GM23338 (cell line): Measurements from ENCODE around the gene ST14. TPM values are rescaled to one million over a fixed set of nuclear protein-coding genes. Genes with fewer than 3 reads are reported as not detected.

ENCODE experiments used
- ATAC-seq: fragments of 200-7000 bp; cut with Tn5 transposase; 3 replicates; pipeline ENCODE4 v1.9.1; 2020
- DNase-seq: peaks from one replicate; pipeline ENCODE4 v3.0.0-alpha.2; 2015; ENCODE audit warnings: low spot score
- H2AFZ ChIP-seq: fragments of 200-600 bp; sonication (generic); 2 replicates; pipeline ENCODE4 v1.8.0; 2016; ENCODE audit warnings: antibody characterized with exemption, mild to moderate bottlenecking, moderate library complexity
- H3F3A ChIP-seq: fragments of 200-600 bp; sonication (generic); replicated peaks from 2 replicates; pipeline ENCODE4 v1.8.0; 2017; ENCODE audit warnings: antibody characterized with exemption, mixed run types, low read depth
- H3K27ac ChIP-seq: fragments of 200-600 bp; sonication (generic); 2 replicates; pipeline ENCODE4 v1.6.1; 2016; ENCODE audit warnings: low read depth
- H3K27me3 ChIP-seq: fragments of 200-600 bp; sonication (generic); 2 replicates; pipeline ENCODE4 v1.8.0; 2016; ENCODE audit warnings: mild to moderate bottlenecking, mixed run types, moderate library complexity; ENCODE audit not compliant: insufficient read depth
- H3K36me3 ChIP-seq: fragments of 200-600 bp; sonication (generic); 2 replicates; pipeline ENCODE4 v1.8.0; 2016; ENCODE audit warnings: mild to moderate bottlenecking; ENCODE audit not compliant: insufficient read depth
- H3K4me1 ChIP-seq: fragments of 200-600 bp; sonication (generic); 2 replicates; pipeline ENCODE4 v1.8.0; 2016; ENCODE audit warnings: mild to moderate bottlenecking, moderate library complexity; ENCODE audit not compliant: insufficient read depth
- H3K4me2 ChIP-seq: fragments of 200-600 bp; sonication (generic); 2 replicates; pipeline ENCODE4 v1.7.1; 2017; ENCODE audit warnings: mixed run types
- H3K4me3 ChIP-seq: fragments of 200-600 bp; sonication (generic); 2 replicates; pipeline ENCODE4 v1.6.1; 2016; ENCODE audit warnings: mixed run types
- H3K79me2 ChIP-seq: fragments of 200-600 bp; sonication (generic); replicated peaks from 2 replicates; pipeline ENCODE4 v1.8.0; 2017; ENCODE audit warnings: mild to moderate bottlenecking; ENCODE audit not compliant: insufficient read depth
- H3K9me2 ChIP-seq: fragments of 200-600 bp; sonication (generic); 2 replicates; pipeline ENCODE4 v1.8.0; 2017; ENCODE audit not compliant: insufficient read depth
- H4K20me1 ChIP-seq: fragments of 200-600 bp; sonication (generic); replicated peaks from 2 replicates; pipeline ENCODE4 v1.8.0; 2017; ENCODE audit warnings: mild to moderate bottlenecking; ENCODE audit not compliant: insufficient read depth
- H3K27ac Mint-ChIP-seq: 2 replicates; pipeline ENCODE4 v1.8.0; 2020; ENCODE audit warnings: inconsistent platforms, mild to moderate bottlenecking, moderate library complexity, mixed read lengths
- H3K27me3 Mint-ChIP-seq: 3 replicates; pipeline ENCODE4 v1.8.0; 2022; ENCODE audit warnings: low read depth, mild to moderate bottlenecking, moderate library complexity, mixed read lengths, inconsistent platforms; ENCODE audit not compliant: insufficient read depth, poor library complexity
- H3K36me3 Mint-ChIP-seq: 3 replicates; pipeline ENCODE4 v1.8.0; 2021; ENCODE audit warnings: low read depth, mild to moderate bottlenecking, inconsistent platforms, moderate library complexity, mixed read lengths
- H3K4me1 Mint-ChIP-seq: 3 replicates; pipeline ENCODE4 v1.8.0; 2020; ENCODE audit warnings: mild to moderate bottlenecking, inconsistent platforms, mixed read lengths
- H3K4me3 Mint-ChIP-seq: 3 replicates; pipeline ENCODE4 v1.8.0; 2021; ENCODE audit warnings: moderate library complexity, mild to moderate bottlenecking, inconsistent platforms, mixed read lengths
- H3K9me3 Mint-ChIP-seq: 3 replicates; pipeline ENCODE4 v1.8.0; 2020; ENCODE audit warnings: moderate library complexity, mild to moderate bottlenecking, inconsistent platforms, mixed read lengths
- CREB1 ChIP-seq: fragments of 250-450 bp; sonication (Bioruptor Pico); IDR thresholded peaks from 2 replicates; pipeline ENCODE4 v1.5.0; 2020; ENCODE audit warnings: low read depth, mild to moderate bottlenecking, moderate library complexity
- EZH2 ChIP-seq: fragments of 200-600 bp; sonication (generic); IDR thresholded peaks from one replicate; pipeline ENCODE4 v1.8.0; 2017; ENCODE audit warnings: antibody characterized with exemption, mild to moderate bottlenecking, low read depth; ENCODE audit not compliant: unreplicated experiment
- EZH2phosphoT487 ChIP-seq: fragments of 200-600 bp; sonication (generic); IDR thresholded peaks from one replicate; pipeline ENCODE4 v1.8.1; 2018; ENCODE audit warnings: antibody characterized with exemption; ENCODE audit not compliant: unreplicated experiment
- JUNB ChIP-seq: IDR thresholded peaks from one replicate; pipeline ENCODE4 v1.6.1; 2016; ENCODE audit warnings: antibody characterized with exemption; ENCODE audit not compliant: unreplicated experiment
- NANOG ChIP-seq: IDR thresholded peaks from 2 replicates; pipeline ENCODE4 v1.6.1; 2016; ENCODE audit warnings: antibody characterized with exemption, borderline replicate concordance
- POLR2AphosphoS5 ChIP-seq: IDR thresholded peaks from 2 replicates; pipeline ENCODE4 v1.6.1; 2016; ENCODE audit warnings: antibody characterized with exemption, low read depth
- STAT1 ChIP-seq: IDR thresholded peaks from one replicate; pipeline ENCODE4 v1.6.1; 2016; ENCODE audit warnings: antibody characterized with exemption; ENCODE audit not compliant: unreplicated experiment
- ZNF114 ChIP-seq: fragments of 250-450 bp; sonication (Bioruptor Pico); IDR thresholded peaks from 2 replicates; pipeline ENCODE4 v1.5.0; 2020; ENCODE audit warnings: mild to moderate bottlenecking, moderate library complexity
- ZNF331 ChIP-seq: fragments of 250-450 bp; sonication (Bioruptor Pico); IDR thresholded peaks from 2 replicates; pipeline ENCODE4 v1.5.0; 2020; ENCODE audit warnings: low read depth, mild to moderate bottlenecking, moderate library complexity
- polyA plus RNA-seq: library from polyadenylated mRNA; unstranded; fragments of >200 nt; fragmentation: Nextera tagmentation; extraction: Ambion mirVana; gene quantifications from 2 replicates; pipeline ENCODE4 v1.2.1, GENCODE V29; 2016
- total RNA-seq: library from RNA; depleted of rRNA; stranded (reverse); fragments of >200 nt; shearing (Covaris generic); gene quantifications from 2 replicates; pipeline ENCODE4 v1.2.3, GENCODE V29; 2014
- TF ChIP-seq, protein P1 (sequence below), 2 experiments: fragments of 200-600 bp in 1 of 2; sonication (generic) in 1 of 2; conservative IDR thresholded peaks; 2 replicates each; pipeline versions ENCODE4 v1.5.1 to v1.6.1; 2016 to 2017; ENCODE audit warnings: antibody characterized with exemption in 2 of 2, low read depth in 2 of 2, mild to moderate bottlenecking in 2 of 2, moderate library complexity in 1 of 2
- TF ChIP-seq, protein P2 (sequence below): IDR thresholded peaks from one replicate; pipeline ENCODE4 v1.6.1; 2018; ENCODE audit warnings: antibody characterized with exemption; ENCODE audit not compliant: unreplicated experiment
- TF ChIP-seq, protein P3 (sequence below): IDR thresholded peaks from 2 replicates; pipeline ENCODE4 v1.6.1; 2016; ENCODE audit warnings: antibody characterized with exemption
- TF ChIP-seq, protein P4 (sequence below): fragments of 250-450 bp; sonication (Bioruptor Pico); IDR thresholded peaks from 2 replicates; pipeline ENCODE4 v1.5.0; 2020; ENCODE audit warnings: mild to moderate bottlenecking, moderate library complexity

Gene ST14
- total and polyA plus RNA-seq, 2 experiments from 2014 or later: 7.9 to 32.7 TPM

DNA sequence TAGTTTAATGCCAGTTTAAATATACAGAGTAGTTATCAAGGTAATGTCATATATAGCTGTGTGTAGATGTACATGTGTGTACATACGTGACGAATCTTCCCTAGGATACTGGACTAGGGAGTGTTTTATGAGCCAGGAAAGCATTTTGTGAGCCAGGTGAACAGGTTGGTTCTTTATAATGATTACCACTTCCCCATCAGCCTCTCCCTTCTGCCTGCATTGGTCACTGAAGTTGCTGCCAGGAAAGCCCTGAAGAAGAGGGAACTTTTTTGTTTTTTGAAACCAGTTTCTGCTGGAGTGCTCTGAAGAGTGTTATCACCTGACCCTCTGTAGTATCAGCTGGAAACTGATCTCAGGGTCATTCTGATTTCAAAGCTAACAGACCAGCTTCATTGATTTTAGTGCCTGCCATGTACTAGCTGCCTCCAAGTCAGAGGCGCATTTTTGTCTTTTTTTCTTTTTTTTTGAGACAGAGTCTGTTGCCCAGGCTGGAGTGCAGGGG, 14.2 kb upstream of the ST14 start:
- peaks cover 8% of the 10 kb centered on the region for H3K27me3 Mint-ChIP-seq
- Histone ChIP-seq H2AFZ (no peak overlapping the region), H3K79me2 (no peaks in the 10 kb centered on the region), H3K4me3 (no peak overlapping the region), H3K36me3 (peaks cover 17% of the 10 kb centered on the region), H3K4me2 (no peak overlapping the region), H3K4me1 (peaks cover 17% of the 10 kb centered on the region), H3K27me3 (no peaks in the 10 kb centered on the region), H3F3A (0 out of 2 replicates have a peak, but pooled peaks cover 7% of the 10 kb centered on the region), H3K9me2 (no peaks in the 10 kb centered on the region), H3K27ac (peak overlapping the region; percentile 79), H4K20me1 (peaks cover 3% of the 10 kb centered on the region)
- H3K4me1 Mint-ChIP-seq: peaks cover 25% of the 10 kb centered on the region
- DNase-seq: no peak
- ATAC-seq: no peak
- peak overlapping the region; percentile 93; the same call in 1 of the 2 replicates for H3K27ac Mint-ChIP-seq
- TF ChIP-seq STAT1 (no peak), ZNF114 (CRISPR knock-in tag) (no peak), ZNF331 (CRISPR knock-in tag) (no peak), JUNB (no peak), NANOG (no peak), CREB1 (CRISPR knock-in tag) (no peak), EZH2 (no peak), EZH2phosphoT487 (no peak), POLR2AphosphoS5 (no peak)
- TF ChIP-seq, protein P1, sequence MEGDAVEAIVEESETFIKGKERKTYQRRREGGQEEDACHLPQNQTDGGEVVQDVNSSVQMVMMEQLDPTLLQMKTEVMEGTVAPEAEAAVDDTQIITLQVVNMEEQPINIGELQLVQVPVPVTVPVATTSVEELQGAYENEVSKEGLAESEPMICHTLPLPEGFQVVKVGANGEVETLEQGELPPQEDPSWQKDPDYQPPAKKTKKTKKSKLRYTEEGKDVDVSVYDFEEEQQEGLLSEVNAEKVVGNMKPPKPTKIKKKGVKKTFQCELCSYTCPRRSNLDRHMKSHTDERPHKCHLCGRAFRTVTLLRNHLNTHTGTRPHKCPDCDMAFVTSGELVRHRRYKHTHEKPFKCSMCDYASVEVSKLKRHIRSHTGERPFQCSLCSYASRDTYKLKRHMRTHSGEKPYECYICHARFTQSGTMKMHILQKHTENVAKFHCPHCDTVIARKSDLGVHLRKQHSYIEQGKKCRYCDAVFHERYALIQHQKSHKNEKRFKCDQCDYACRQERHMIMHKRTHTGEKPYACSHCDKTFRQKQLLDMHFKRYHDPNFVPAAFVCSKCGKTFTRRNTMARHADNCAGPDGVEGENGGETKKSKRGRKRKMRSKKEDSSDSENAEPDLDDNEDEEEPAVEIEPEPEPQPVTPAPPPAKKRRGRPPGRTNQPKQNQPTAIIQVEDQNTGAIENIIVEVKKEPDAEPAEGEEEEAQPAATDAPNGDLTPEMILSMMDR (conservative IDR thresholded peaks at IDR 0.05; ENCODE audit: low read depth in 2 of 2): no peak
- TF ChIP-seq, protein P2, sequence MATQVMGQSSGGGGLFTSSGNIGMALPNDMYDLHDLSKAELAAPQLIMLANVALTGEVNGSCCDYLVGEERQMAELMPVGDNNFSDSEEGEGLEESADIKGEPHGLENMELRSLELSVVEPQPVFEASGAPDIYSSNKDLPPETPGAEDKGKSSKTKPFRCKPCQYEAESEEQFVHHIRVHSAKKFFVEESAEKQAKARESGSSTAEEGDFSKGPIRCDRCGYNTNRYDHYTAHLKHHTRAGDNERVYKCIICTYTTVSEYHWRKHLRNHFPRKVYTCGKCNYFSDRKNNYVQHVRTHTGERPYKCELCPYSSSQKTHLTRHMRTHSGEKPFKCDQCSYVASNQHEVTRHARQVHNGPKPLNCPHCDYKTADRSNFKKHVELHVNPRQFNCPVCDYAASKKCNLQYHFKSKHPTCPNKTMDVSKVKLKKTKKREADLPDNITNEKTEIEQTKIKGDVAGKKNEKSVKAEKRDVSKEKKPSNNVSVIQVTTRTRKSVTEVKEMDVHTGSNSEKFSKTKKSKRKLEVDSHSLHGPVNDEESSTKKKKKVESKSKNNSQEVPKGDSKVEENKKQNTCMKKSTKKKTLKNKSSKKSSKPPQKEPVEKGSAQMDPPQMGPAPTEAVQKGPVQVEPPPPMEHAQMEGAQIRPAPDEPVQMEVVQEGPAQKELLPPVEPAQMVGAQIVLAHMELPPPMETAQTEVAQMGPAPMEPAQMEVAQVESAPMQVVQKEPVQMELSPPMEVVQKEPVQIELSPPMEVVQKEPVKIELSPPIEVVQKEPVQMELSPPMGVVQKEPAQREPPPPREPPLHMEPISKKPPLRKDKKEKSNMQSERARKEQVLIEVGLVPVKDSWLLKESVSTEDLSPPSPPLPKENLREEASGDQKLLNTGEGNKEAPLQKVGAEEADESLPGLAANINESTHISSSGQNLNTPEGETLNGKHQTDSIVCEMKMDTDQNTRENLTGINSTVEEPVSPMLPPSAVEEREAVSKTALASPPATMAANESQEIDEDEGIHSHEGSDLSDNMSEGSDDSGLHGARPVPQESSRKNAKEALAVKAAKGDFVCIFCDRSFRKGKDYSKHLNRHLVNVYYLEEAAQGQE: no peak
- TF ChIP-seq, protein P3, sequence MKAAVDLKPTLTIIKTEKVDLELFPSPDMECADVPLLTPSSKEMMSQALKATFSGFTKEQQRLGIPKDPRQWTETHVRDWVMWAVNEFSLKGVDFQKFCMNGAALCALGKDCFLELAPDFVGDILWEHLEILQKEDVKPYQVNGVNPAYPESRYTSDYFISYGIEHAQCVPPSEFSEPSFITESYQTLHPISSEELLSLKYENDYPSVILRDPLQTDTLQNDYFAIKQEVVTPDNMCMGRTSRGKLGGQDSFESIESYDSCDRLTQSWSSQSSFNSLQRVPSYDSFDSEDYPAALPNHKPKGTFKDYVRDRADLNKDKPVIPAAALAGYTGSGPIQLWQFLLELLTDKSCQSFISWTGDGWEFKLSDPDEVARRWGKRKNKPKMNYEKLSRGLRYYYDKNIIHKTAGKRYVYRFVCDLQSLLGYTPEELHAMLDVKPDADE: no peak
- TF ChIP-seq, protein P4, sequence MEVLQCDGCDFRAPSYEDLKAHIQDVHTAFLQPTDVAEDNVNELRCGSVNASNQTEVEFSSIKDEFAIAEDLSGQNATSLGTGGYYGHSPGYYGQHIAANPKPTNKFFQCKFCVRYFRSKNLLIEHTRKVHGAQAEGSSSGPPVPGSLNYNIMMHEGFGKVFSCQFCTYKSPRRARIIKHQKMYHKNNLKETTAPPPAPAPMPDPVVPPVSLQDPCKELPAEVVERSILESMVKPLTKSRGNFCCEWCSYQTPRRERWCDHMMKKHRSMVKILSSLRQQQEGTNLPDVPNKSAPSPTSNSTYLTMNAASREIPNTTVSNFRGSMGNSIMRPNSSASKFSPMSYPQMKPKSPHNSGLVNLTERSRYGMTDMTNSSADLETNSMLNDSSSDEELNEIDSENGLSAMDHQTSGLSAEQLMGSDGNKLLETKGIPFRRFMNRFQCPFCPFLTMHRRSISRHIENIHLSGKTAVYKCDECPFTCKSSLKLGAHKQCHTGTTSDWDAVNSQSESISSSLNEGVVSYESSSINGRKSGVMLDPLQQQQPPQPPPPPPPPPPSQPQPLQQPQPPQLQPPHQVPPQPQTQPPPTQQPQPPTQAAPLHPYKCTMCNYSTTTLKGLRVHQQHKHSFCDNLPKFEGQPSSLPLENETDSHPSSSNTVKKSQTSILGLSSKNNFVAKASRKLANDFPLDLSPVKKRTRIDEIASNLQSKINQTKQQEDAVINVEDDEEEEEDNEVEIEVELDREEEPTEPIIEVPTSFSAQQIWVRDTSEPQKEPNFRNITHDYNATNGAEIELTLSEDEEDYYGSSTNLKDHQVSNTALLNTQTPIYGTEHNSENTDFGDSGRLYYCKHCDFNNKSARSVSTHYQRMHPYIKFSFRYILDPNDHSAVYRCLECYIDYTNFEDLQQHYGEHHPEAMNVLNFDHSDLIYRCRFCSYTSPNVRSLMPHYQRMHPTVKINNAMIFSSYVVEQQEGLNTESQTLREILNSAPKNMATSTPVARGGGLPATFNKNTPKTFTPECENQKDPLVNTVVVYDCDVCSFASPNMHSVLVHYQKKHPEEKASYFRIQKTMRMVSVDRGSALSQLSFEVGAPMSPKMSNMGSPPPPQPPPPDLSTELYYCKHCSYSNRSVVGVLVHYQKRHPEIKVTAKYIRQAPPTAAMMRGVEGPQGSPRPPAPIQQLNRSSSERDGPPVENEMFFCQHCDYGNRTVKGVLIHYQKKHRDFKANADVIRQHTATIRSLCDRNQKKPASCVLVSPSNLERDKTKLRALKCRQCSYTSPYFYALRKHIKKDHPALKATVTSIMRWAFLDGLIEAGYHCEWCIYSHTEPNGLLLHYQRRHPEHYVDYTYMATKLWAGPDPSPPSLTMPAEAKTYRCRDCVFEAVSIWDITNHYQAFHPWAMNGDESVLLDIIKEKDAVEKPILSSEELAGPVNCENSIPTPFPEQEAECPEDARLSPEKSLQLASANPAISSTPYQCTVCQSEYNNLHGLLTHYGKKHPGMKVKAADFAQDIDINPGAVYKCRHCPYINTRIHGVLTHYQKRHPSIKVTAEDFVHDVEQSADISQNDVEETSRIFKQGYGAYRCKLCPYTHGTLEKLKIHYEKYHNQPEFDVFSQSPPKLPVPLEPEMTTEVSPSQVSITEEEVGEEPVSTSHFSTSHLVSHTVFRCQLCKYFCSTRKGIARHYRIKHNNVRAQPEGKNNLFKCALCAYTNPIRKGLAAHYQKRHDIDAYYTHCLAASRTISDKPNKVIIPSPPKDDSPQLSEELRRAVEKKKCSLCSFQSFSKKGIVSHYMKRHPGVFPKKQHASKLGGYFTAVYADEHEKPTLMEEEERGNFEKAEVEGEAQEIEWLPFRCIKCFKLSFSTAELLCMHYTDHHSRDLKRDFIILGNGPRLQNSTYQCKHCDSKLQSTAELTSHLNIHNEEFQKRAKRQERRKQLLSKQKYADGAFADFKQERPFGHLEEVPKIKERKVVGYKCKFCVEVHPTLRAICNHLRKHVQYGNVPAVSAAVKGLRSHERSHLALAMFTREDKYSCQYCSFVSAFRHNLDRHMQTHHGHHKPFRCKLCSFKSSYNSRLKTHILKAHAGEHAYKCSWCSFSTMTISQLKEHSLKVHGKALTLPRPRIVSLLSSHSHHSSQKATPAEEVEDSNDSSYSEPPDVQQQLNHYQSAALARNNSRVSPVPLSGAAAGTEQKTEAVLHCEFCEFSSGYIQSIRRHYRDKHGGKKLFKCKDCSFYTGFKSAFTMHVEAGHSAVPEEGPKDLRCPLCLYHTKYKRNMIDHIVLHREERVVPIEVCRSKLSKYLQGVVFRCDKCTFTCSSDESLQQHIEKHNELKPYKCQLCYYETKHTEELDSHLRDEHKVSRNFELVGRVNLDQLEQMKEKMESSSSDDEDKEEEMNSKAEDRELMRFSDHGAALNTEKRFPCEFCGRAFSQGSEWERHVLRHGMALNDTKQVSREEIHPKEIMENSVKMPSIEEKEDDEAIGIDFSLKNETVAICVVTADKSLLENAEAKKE (CRISPR knock-in tag): no peak
- no peak overlapping the region; the same call in 2 of the 3 replicates for H3K4me3 Mint-ChIP-seq
- H3K9me3 Mint-ChIP-seq: no peaks in the 10 kb centered on the region
- peaks cover 41% of the 10 kb centered on the region for H3K36me3 Mint-ChIP-seq
